Ovary (tissue), 3 donors: ENCODE data around the gene CELA2A.

Source experiments
- CTCF ChIP-seq, 3 donors: fragments of 450-650 bp in 2 of 3; fragments of 200-600 bp in 1 of 3; IDR thresholded peaks; one replicate each; pipeline versions ENCODE4 v1.5.1 to v1.8.0; 2016 to 2022; ENCODE audit warnings: antibody characterized with exemption in 3 of 3, mild to moderate bottlenecking in 1 of 3
- POLR2A ChIP-seq: fragments of 450-650 bp; IDR thresholded peaks from one replicate; pipeline ENCODE4 v1.6.1; 2017; ENCODE audit warnings: antibody characterized with exemption, mild to moderate bottlenecking, moderate library complexity
- donor health status: DM: no; HTN: no; CAD: no.

- TF ChIP-seq POLR2A (no peak), CTCF (IDR thresholded peaks at IDR 0.05) (no peak)
Observed at GRCh38 chr1:15442119-15442518, 14.4 kb upstream of the CELA2A start.
